Measurements from ENCODE around the gene SIAH2.

SIAH2 gene

DNA sequence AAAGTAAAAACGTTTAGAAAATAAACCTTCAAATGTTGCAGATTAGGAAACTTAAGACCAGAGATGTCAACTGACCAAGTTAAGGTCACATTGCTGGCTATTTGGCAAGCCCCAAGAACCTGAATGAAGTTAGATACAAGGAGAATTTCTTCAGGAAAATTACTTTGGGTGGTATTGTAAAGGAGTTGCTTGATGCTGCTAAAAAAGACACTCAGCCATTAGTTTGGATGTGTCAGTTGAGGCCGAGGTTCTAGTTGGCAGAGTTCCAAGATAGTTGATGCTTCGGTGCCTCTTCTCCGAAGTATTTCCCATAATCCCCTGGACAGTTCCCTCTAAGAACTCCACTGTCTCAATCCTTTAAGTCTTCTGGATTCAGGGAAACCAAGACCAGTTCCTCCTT, 24.3 kb downstream of the SIAH2 start:
- TF ChIP-seq GATA3 (IDR thresholded peaks at IDR 0.05; ENCODE audit: low read depth, low read length) (no peak), GATA2 (IDR thresholded peaks at IDR 0.05; ENCODE audit: low read depth, low read length) (no peak)

DNA sequence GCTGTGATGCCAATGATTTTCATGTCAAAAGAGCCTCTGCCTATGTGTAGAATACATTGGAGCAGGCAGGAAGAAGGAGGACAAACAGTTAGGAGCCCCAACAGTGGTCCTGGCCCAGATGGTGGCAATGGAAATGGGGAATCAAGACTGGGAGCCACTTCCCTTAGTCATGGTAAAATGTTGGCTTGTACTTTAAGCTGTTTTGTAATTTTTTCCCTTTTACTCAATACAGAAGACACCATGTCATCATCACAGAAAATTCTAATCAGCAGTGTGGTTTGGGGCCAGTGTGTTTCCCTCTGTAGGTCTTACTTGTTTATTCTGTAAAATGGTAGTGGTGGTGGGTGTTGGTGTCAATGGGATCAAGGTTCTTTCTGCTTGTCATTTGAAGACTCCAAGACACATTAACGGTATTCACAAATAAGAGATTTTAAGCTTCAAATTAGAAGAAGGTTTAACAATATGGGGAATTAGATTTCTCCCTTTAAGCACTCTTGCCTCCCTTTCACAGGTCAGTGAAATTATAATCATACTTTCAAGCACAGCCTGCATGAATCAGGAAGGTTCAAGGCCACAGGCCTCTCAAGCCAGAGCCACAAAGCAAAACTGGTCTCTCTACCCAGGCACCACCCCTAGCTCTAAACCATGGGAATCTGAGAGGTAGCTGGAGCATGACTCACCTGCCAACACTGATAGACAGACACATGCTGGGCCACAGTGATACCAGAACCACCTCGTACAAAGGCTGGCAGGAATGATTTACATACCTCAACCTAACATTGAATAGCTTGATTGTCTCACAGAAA, 24.9 kb downstream of the SIAH2 start:
- TF ChIP-seq GATA3 (IDR thresholded peaks at IDR 0.05; ENCODE audit: low read depth, low read length) (no peak), GATA2 (IDR thresholded peaks at IDR 0.05; ENCODE audit: low read depth, low read length) (no peak)

DNA sequence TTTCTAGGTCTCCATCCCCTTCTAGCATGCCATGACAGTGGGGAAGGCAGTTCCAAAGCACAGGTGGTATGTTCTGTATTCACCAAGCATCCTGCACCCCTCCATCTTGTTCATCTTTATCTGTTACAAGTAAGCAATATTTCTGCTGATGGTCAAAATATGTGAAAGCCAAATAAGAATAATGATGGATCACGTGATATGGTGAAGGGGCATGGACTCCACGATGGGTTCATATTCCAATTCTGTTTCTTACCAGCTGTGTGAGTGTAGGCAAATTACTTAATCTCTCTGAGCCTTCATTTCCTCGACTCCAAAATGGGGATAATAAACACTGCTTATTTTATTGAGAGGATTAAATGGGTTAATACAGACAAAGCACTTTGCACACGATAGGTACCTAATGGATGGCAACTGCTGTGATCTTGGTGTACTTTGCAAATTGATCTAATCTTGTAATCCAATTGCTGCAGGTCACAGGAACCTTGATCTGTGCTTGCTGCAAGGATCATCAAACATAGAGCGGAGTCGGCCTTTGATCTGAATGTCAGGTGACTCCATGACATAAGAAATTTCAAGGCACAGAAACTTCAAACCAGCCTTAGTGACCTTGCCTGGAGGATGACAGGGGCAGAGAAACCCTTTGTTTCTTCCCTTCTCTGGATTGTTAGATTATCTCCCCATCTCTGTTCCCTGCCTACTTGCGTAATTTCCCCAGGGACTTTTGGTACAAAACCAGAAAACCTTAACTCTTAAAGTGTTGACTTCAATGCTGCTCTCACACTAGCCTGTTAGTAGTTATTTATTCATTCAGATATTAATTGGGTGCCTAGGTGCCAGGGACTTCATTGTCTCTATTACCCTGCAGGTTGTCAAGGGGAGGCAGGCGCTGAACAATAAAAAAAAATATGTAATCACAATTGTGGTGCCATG, 25.8 kb downstream of the SIAH2 start:
- TF ChIP-seq GATA3 (IDR thresholded peaks at IDR 0.05; ENCODE audit: low read depth, low read length) (no peak), GATA2 (IDR thresholded peaks at IDR 0.05; ENCODE audit: low read depth, low read length) (peak; percentile 48; the same call in 1 of the 2 replicates)

DNA sequence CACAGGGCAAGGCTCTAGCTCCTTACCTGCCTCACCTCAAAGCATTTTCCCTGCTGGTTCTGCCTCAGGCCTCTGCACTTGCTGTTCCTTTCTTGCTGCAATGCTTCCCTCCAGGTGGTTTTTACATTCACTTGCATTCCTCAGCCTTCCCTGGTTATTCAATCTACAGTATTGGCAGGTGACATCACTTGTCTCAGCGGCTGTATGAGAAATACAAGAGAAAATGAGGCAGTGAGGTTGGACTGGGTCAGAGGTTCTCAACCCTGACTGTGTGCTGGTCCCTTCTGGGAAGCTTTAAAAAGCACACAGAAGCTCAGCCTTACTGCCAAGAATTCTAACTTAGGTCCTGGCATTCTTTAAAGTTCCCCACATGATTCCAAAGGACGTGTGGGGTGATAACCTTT, 26.7 kb downstream of the SIAH2 start:
- no peak for TF ChIP-seq GATA2 (IDR thresholded peaks at IDR 0.05; ENCODE audit: low read depth, low read length)
- no peak for TF ChIP-seq GATA3 (IDR thresholded peaks at IDR 0.05; ENCODE audit: low read depth, low read length)

DNA sequence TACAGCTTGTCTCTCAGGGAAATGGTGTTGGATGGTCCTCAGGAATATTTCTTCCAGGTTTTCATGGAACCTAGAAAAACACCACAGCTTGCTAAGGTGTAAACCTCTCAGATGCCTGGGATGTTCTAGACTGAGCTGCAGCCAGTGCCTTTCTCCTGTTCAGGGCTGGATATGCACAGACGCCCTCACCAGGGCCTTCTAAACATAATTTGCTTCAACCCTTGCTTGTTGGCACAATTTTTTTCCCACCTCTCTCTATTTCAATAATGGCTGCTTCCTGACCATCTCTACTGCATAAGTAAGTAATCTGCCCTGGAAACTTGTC, 28.2 kb downstream of the SIAH2 start:
- TF ChIP-seq GATA2 (IDR thresholded peaks at IDR 0.05; ENCODE audit: low read depth, low read length) (no peak), GATA3 (IDR thresholded peaks at IDR 0.05; ENCODE audit: low read depth, low read length) (no peak)

DNA sequence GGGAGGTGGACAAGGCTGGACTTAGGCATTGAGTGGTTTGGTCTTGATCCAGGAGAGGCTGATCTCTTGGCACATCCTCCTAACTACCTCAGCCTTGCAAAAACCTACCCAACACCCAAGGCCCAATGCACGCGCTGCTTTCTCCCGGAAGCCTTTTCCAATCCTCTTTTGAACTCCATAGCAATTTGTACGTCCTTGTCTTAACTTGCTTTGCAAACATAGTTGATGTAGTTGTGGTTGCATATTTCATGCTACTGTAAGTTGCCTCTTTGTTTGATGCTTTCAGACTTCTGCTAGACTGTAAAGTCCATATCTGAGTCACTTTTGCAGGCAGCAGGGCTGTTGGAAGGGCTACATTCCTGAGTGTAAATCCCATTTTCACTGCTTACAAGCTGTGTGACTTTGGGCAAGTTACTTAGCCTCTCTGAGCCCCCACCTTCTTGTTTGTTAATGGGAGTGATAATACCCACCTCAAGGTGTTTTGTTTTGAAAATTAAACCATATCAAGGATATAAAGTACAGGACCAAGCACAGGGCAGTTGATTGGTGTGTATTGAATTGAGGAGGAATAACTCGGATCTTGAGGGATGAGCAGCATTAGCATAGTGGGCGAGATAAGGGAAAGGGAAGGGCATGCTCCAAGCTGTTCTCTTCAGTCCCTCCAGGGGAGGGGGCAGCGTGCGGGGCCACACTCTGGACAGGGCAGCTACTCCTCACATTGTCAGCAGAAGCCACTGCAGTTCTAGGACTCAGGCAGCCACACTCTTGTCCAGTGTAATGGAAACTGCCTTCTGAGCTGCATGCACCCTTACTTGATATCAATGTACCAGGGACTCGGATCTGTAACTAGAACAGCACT, 28.8 kb downstream of the SIAH2 start:
- no peak for TF ChIP-seq GATA3 (IDR thresholded peaks at IDR 0.05; ENCODE audit: low read depth, low read length)
- no peak for TF ChIP-seq GATA2 (IDR thresholded peaks at IDR 0.05; ENCODE audit: low read depth, low read length)

DNA sequence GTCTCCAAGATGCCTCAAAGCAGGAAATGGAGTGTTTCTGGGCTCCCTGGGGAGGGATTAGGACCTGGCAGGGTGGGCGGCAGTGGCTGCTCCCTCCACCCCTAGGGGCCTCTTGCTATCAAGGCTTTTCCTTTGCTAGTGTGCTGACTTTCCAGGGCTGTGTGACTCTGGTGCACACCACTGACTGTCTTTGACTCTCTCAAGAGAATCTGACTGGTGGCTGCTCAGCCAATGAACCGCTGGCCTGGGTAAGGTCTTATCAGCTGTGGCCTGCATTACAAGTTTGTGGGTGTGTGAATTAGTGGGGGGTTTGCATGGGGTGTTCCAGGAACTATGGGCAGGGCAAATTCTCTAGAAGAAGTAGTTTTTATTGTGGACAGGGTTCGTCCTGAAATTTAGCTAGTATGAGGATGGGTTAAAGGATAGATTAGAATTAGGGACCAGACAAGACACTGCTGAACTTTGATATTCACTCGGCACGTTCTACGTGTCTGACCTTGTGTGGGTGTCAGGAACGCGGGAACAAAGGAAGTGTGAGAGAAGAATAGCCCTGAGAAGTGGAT, 29.5 kb downstream of the SIAH2 start:
- TF ChIP-seq GATA3 (IDR thresholded peaks at IDR 0.05; ENCODE audit: low read depth, low read length) (no peak), GATA2 (IDR thresholded peaks at IDR 0.05; ENCODE audit: low read depth, low read length) (no peak)

DNA sequence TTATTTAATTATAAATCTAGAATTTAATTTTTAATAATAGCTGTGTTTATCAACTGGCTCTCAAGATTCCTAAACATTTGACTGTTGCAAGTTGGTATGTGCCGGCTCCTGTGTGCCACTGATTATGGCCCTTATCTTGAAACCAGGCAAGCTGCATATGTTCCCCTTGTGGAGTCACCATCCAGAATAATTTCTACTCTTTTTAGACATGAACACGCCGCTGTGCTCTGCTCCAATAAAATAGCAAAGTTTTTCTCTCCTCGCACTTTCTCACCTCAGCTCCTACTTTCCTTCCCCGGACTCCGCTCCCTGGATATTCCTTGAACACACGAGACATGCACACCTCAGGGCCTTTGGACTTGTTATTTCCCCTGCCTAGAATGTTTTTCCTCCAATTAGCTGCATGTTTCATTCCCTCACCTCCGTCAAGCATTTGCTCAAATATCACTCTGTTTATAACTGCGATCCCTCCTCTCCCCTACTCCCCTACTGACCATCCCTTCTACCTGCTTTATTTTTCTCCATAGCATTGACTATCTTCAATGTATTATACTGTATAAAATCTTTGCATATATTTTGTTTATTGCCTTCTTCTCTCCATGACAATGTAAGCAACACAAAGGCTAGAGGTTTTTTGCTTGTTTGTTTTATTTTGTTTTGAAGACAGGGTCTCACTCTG, 33.1 kb downstream of the SIAH2 start:
- TF ChIP-seq GATA2 (IDR thresholded peaks at IDR 0.05; ENCODE audit: low read depth, low read length) (no peak), GATA3 (IDR thresholded peaks at IDR 0.05; ENCODE audit: low read depth, low read length) (no peak)

DNA sequence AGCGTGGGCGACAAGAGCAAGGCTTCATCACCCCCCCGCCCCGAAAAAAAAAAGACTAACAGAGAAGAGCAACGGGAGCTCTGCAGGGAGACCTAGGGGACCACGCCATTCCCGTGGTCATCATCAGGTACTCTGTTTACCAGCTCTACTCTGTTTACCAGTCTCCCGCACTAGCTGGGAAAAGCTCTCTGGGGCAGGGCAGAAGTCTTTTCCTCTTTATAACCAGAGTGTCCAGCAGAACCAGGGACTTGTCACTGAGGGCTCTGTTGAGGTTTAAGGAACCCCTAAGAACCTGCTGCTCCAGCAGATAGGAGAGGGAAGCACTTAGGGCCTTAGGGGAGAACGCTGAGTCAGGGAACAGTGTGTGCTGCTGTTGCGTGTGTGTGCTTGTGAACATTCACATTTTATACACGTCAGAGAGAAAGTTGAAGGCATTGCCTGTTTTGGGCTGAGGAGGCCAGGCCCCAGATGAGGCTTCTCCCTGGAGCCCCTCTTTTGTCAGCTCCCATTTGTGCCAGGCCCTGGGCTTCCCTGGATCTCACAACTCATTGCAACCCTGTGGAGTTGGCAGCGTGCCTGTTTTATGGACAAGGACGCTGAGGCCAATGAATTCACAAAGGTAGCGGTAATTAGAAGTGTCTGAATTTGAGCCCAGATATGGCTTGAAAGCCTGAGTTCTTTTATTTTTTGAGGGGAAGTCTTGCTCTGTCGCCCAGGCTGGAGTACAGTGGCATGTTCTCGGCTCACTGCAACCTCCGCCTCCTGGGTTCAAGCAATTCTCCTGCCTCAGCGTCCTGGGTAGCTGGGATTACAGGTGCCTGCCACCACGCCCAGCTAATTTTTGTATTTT, 35.1 kb downstream of the SIAH2 start:
- TF ChIP-seq GATA3 (IDR thresholded peaks at IDR 0.05; ENCODE audit: low read depth, low read length) (no peak), GATA2 (IDR thresholded peaks at IDR 0.05; ENCODE audit: low read depth, low read length) (no peak)

DNA sequence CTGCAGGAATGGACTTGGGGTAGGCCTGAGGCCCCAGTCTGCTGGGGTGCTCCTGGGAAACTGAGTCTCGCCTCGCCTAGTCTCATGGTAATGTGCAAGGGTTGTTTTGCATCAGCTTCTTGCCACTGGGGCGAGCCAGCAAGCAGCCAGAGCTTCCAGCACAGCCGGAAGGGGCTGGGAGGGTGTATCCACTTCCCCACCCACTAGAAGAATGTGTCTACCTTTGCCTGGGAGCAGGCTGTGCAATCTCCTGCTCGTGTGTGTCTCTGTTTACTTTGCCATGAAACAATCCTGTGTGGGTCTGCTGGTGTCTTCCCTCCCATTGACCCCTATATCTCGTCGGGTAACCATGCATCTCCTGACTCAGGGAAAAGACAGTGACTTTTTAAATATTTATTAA, 37.4 kb downstream of the SIAH2 start:
- no peak for TF ChIP-seq GATA2 (IDR thresholded peaks at IDR 0.05; ENCODE audit: low read depth, low read length)
- no peak for TF ChIP-seq GATA3 (IDR thresholded peaks at IDR 0.05; ENCODE audit: low read depth, low read length)

DNA sequence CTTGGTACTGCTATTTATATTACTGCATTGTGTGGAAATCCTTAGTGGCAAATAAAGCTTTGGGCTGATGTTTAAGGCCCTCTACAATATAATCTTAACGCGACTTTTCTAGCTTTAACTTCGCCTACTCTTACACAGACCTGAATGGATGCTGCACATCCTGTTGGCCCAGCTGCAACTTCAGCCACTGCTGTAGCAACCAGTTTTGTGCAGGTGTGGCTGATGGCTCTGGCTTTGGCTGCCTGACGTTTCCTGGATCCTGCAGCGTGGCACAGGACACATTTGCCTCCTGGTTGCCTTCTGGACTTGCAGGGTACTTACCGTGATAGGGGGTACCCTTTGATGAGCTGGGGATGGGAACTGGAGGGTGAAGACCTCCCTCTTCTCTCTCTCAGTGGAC, 39.0 kb downstream of the SIAH2 start:
- TF ChIP-seq GATA3 (IDR thresholded peaks at IDR 0.05; ENCODE audit: low read depth, low read length) (no peak), GATA2 (IDR thresholded peaks at IDR 0.05; ENCODE audit: low read depth, low read length) (no peak)

DNA sequence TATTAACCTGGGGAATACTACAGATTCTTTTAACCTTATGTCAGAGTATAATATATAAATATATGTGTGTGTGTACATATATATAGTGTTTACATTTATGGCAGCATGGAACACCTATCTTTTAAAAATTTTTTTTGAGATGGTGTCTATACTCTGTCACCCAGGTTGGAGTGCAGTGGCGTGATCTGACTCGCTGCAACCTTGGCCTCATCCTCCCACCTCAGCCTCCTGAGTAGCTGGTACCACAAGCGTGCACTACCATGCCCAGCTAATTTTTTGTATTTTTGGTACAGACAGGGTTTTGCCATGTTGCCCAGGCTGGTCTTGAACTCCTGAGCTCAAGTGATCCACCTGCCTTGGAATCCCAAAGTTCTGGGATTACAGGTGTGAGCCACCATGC, 40.7 kb downstream of the SIAH2 start:
- TF ChIP-seq GATA2 (IDR thresholded peaks at IDR 0.05; ENCODE audit: low read depth, low read length) (no peak), GATA3 (IDR thresholded peaks at IDR 0.05; ENCODE audit: low read depth, low read length) (no peak)

Measured in SH-SY5Y (cell line).